Epithelial cell of esophagus (primary cell): ENCODE data around the gene CDH15.
A peak's percentile ranks its signal among the peaks of the same experiment; 100 is the strongest.

Experiments
- DNase-seq: peaks from one replicate; pipeline ENCODE4 v3.0.0; 2010; ENCODE audit warnings: low read depth
- H3K4me3 ChIP-seq: 2 replicates; pipeline ENCODE4 v1.5.1; 2011; ENCODE audit warnings: mild to moderate bottlenecking, low read length, control low read depth
- CTCF ChIP-seq: IDR thresholded peaks from 2 replicates; pipeline ENCODE4 v1.5.1; 2011; ENCODE audit warnings: low read depth, mild to moderate bottlenecking, low read length, control low read depth, inconsistent platforms; ENCODE audit not compliant: insufficient read depth; ENCODE audit errors: missing control alignments

Gene CDH15

GRCh38 chr16:89156740-89157645 lies 14.6 kb upstream of the CDH15 start:
- TF ChIP-seq CTCF, result no peak
- H3K4me3 ChIP-seq, result no peak overlapping the region
- peak; percentile 25 for DNase-seq

- no peak for TF ChIP-seq CTCF
- DNase-seq, result no peak
Measured at GRCh38 chr16:89157778-89158177, 13.8 kb upstream of the CDH15 start.

GRCh38 chr16:89159066-89159849 lies 12.3 kb upstream of the CDH15 start:
- no peak for DNase-seq
- H3K4me3 ChIP-seq, result no peak overlapping the region
- no peak for TF ChIP-seq CTCF

More at GRCh38 chr16:89157778-89158177, 13.8 kb upstream of the CDH15 start:
- H3K4me3 ChIP-seq, result no peak overlapping the region

GRCh38 chr16:89159850-89160354 lies 11.6 kb upstream of the CDH15 start:
- no peak overlapping the region for H3K4me3 ChIP-seq
- no peak for TF ChIP-seq CTCF
- DNase-seq, result no peak

GRCh38 chr16:89160977-89161701 lies 10.4 kb upstream of the CDH15 start:
- DNase-seq, result no peak
- no peak overlapping the region for H3K4me3 ChIP-seq
- no peak for TF ChIP-seq CTCF
